SKM-1 (cell line): ENCODE results near the gene ARL11.
"Not testable (repeated sequence)": the region's sequence is repeated elsewhere in the genome, so short reads cannot be mapped to it uniquely, and the experiment has no call there.

ENCODE experiments used
- DNase-seq: peaks from one replicate; lab custom pipeline; 2025; ENCODE audit not compliant: unreplicated experiment; lab: John Stamatoyannopoulos, UW

ARL11 gene

DNA sequence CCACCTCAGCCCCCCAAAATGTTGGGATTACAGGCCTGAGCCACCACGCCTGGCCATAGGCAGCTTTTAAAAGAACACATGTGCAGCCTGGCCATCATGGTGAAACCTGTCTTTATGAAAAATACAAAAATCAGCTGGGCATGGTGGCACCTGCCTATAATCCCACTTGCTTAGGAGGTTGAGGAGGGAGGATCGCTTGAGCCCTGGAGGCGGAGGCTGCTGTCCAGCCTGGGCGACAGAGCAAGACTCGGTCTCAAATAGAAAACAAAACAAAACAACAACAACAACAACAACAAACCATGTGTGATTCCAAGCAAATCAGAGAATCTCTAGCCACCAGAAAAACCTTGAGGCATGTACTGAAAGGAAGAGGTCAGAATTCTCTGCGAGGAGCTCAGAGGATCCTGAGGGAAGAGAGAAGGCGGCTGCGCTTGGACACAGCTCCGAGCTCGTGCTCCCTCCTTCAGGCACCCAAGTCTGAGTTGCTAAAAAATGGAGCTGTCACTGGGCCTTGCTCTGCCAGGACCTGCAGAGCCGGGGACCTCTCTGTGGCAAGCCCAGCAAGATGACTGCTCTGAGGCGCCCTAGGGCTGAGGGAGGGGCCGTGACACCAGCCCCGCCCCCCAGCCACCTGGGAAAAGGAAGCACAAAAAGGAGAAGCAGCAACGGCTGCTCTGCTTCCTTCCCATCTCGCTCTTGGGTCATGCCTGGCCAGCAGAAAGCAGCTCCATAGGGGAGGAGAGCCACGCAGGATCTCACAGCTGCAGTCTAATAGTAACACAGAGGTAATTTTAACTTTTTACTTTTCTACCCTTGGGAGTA, at the start of gene ARL11:
Gene ARL11, plus strand, starts transcription at position 677 of the 822 bp plus-strand sequence. CDS start 1,941 bp downstream, outside the sequence.
- DNase-seq: peak; percentile 90

DNA sequence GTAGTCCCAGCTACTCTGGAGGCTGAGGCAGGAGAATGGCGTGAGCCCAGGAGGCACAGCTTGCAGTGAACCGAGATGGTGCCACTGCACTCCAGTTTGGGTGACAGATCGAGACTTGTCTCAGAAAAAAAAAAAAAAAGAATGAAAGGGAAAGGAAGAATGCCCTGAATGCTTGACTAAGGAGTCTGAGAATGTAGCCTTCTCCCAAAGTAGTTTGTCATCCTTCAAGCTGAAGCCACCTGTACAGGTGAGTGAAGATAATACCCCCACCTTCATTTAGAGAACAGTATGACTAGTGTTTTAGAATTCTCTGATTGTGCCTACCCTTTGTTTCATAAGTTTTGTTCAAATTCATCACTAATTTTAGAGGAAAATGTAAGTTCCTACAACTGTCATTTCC, 48.8 kb upstream of the ARL11 start:
- no peak for DNase-seq

DNA sequence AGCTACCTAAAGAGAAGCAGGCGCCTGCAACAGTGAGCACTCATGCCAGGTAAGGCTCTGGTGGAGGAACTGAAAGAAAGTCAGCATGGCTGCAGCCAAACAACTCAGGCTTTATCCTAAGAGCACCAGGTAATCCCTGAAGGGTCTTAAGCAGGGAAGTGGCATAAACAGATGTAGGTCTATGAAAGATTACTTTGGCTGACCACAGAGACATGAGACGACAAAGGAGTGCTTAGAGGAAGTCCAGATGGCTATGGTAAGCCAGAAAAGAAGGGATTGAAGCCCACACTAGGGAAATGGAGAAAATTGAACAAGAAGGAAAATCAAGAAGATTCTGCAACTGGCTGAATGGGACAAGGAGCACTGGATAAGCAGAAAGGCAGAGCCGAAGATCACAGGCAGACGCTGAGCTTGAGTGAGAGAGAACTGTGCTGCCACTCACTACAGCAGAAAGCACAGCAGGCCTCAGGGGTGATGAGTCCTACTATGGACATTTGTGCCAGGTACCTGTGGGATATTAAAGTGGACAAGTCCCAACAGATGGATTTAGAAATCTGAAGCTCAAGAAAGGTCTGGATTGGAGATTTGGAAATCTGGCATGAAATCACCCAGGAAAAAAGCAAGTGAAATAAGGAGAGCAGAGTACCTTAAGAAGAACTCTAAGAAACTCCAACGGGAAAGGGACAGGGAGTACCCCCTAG, 47.2 kb upstream of the ARL11 start:
- no peak for DNase-seq

DNA sequence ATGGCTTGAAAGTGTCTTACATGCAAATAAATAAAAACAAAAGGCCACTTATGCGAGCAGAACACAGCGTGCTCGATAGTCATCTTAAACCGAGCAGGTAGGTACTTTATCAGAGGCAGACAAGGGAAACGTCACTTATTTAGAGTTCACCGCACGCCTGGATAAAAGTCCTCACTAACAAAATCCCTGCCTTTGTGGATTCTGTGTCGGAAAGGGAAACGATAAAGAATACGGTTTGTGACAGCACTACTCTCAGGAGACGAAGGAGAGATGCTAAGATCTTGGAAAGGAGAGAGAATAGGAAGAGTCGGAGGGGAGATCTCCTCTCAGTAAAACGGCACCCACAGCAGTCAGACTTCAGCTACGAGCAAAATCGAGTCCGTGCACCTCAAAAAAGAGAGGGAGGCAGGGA, 43.5 kb upstream of the ARL11 start:
- DNase-seq: no peak

DNA sequence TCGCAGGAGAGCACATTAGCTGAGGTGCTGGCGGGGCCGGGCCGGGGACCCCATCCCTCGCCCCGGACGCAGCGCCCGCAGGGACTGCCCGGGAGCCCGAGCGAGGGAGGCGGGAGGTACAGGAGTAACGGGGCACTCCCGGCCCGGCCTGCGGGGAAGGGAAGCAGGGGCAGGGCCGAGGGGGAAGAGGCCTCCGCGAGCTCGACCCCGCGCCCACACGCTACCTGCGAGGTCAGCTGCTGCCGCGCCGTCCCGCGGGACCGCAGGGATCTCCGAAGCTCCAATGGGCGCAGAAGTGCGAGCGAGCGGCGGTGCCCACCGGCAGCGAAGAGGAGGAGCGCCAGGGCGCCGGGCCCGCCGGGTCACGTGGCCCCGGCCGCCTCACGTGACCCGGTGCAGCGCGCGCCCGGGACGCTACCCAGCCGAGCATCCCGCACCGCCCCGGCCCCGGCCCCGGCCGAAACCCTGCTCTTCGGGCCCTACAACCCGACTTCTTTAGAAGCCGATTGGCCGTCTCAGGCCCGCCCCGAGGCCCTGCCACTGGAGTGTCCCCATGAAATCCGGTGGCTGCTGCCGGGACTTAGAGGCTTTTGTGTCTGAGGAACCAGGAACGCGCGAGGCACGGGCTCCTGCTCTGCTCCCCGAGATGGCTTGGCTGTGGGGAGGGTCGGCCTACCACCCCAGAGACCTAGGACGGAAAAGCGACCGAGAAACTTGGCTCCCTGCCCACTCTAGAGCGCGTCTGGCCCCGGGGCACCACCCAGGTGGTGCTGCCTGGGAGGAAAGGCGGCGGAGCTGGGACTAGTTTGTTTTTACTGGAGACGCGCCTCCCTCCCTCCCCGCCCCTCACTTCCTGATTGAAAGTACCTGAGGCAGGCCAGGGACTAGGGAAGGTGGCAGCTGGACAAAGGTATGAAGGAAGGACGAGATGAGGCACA, 42.8 kb upstream of the ARL11 start, which contains the start of gene RCBTB1:
Gene RCBTB1, minus strand, starts transcription at position 339 of the 938 bp plus-strand sequence. CDS start 18,279 bp downstream, outside the sequence.
- DNase-seq: peak; percentile 35

DNA sequence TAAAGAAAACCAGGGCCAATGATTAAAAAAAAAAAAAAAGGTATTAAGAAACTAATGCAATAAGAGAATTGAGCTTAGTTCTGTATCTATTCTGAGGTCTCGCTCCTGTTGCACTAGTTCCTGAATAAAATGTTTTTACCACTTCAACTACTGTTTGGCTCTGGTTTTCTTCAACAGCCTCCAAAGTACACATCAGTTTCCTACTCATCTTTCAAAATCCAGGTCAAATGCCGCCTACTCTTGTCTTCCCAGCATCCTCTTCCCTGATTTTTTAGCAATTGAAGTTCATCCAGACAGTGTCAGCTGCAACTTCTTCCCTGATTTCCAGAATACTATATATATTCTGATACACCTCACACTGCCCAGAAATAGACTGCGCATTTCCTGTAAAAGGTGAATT, 41.6 kb upstream of the ARL11 start:
- DNase-seq: no peak

DNA sequence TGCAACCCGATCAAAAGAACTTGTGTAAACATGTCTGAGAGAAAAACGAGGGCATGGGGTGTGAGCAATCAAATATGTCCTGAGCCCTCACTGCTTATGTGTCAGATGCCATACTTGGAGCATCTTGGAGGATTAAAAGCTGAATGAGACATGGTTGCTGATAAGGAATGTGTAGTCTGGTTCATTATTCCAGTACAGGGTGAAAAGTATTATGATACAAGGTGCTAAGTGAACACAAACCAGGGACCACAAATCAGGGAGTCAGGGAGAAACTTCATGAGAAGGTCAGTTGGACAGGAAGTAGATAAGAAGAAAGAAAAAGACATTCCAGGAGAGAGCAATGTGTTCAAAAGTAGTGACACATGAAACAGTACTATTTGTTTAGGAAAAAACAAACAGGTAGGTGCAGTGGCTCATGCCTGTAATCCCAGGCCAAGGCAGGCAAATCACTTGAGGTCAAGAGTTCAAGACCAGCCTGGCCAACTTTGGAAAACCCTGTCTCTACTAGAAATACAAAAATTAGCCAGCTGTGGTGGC, 40.9 kb upstream of the ARL11 start:
- no peak for DNase-seq

DNA sequence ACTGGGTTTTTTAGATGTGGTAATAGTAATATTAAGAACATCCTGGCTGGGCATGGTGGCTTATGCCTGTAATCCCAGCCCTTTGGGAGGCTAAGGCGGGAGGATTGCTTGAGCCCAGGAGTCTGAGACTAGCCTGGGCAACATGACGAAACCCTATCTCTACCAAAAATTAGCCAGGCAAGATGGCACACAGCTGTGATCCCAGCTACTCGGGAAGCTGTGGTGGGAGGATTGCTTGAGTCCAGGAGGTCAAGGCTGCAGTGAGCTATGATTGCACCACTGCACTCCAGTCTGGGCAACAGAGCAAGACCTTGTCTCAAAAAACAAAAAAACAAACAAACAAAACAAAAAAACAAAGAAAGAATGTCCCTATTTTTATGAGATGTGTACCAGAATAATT, 37.6 kb upstream of the ARL11 start:
- DNase-seq: not testable (repeated sequence)

DNA sequence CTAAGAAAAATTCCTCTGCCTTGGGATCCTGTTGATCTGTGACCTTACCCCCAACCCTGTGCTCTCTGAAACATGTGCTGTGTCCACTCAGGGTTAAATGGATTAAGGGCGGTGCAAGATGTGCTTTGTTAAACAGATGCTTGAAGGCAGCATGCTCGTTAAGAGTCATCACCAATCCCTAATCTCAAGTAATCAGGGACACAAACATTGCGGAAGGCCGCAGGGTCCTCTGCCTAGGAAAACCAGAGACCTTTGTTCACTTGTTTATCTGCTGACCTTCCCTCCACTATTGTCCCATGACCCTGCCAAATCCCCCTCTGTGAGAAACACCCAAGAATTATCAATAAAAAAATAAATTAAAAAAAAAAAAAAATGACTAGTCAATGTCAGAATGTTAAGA, 34.4 kb upstream of the ARL11 start:
- DNase-seq: not testable (repeated sequence)

DNA sequence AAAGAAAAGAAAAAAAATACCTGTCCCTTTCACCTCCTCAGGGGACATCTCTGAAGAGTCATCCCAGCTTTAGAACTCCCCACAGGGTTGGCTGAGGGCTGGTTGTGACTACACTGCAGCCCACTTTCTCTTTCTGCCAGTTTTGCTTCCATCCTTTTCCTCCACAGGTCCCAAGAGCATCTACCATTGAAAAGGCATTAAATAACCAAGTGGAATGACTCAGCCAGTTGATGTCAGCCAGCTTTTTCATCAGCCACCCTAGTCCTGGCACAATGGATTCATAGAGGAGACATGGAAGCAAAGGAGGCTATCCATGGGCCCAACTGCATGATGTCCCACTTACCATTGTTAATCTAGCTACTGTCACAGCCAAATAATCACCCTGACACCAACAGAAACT, 33.7 kb upstream of the ARL11 start:
- no peak for DNase-seq

DNA sequence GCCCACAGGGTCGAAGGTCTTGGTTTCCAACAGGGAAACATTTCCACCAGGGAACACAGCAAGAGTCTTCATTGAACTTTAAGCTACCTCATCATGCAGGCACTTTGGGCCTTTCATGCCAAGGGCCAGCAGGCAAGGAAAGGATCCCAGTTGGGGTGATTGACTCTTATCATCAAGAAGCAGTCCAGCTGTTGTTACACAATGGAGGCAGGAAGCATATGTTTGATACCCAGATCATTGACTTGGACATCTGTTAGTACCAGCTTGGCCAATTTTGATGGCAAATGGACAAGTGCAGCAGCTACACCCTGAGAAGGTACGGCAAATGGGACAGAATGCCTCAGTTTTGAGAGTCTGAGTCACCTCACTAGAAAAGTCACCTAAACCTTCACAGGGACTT, 32.1 kb upstream of the ARL11 start:
- DNase-seq: no peak

DNA sequence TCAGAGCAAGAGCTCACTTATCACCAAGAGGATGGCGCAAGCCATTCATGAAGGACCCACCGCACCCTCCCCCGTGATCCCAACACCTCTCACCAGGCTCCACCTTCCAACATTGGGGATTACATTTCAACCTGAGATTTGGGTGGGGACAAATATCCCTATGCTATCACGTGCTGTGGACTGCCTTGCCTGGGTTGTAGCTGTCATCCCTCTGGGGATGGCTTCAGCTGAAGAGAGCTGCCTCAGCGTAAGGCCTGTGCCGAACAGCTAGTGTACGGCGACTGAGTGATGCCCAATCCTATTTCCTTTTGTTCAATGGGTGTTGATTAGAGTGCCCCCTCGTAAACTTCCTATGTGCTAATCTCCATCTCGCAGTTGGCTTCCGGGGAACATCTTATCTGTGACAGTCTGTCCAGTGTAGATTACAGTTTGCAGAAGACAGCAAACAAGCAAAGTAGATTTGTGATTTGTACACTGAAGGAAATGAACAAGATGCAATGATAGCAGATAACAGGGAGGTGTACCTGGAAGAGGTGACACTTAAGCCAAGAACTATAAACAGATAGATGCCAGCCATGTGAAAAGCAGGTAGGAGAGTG, 31.2 kb upstream of the ARL11 start:
- DNase-seq: no peak

DNA sequence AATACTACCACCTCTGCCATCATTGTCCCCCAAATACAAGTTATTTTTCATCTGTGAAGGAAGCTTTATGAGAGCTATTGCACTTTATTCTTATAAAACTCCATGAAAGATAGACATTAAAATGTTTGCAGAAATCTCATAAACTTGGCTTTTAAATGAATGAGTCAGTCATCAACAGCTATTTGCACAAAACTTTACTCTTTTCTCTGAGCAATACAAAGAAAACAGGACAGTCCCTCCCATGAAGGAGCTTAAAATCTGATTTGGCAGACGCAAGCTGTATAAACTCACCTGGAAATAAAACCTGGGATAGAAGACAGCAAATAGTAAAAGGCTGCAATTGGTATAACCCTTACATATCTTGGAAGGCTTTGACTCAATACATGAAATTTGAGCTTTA, 26.3 kb upstream of the ARL11 start:
- no peak for DNase-seq

DNA sequence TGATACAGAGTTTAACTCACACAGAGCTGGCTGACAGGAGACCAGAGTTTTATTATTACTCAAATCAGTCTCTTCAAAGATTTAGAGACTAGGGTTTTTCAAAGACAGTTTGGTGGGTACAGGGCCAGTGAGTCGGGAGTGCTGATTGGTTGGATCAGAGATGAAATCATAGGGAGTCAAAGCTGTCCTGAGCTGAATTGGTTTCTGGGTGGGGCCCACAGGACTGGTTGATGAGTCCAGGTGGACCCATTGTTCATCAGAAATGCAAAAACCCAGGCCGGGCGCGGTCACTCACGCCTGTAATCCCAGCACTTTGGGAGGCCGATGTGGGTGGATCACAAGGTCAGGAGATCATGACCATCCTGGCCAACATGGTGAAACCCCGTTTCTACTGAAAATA, 25.7 kb upstream of the ARL11 start:
- DNase-seq: not testable (repeated sequence)

DNA sequence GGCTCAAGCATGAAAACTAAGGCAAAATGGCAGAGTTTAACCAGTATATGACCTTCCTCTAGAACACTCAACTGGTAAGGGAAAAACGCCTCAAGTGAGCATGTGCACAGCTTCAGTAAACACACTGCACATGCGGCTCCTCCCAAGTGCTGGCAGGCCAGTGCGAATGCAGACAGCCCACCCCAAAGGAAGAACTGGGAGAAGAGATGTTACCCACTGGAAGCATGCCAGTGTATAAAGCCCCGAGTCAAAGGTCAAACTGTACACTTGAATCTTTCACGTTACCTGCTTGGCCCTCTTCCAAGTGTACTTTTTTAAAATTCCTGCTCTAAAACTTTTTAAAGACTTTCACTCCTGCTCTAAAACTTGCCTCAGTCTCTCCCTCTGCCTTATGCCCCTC, 23.7 kb upstream of the ARL11 start:
- no peak for DNase-seq

DNA sequence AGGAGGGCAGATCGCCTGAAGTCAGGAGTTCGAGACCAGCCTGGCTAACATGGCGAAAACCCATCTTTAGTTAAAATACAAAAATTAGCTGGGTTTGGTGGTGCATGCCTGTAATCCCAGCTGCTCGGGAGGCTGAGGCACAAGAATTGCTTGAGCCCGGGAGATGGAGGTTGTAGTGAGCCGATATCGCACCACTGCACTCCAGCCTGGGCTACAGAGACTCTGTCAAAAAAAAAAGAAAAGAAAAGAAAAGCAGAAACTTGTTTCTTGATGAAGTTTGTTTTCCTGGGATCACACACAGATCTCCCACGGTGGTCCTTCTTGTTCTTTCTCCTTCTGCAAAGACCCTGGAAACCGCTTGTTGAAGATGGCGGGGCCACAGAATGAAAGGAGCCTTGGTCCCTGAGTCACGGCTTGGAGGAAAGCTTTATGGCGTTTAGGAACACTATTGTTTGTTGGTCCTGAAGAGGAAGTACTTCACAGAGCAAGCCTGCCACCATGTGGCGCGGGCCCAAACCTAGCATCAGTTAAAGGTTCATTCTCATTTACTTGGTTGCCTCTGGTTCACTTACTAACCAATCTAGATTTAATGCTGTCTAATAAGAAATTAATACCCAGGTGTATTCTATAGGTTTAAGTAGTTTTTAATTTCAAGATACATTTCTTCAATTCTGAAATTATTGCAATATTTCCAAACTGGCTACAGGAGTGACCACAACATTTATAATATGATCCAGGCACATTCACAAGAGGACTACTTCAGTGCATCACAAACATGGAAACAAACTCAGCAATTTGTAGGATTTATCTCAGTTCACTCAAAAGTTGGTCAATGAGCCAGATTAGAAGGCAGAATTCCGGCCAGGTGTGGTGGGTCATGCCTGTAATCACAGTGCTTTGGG, 21.3 kb upstream of the ARL11 start:
- peak; percentile 73 for DNase-seq

DNA sequence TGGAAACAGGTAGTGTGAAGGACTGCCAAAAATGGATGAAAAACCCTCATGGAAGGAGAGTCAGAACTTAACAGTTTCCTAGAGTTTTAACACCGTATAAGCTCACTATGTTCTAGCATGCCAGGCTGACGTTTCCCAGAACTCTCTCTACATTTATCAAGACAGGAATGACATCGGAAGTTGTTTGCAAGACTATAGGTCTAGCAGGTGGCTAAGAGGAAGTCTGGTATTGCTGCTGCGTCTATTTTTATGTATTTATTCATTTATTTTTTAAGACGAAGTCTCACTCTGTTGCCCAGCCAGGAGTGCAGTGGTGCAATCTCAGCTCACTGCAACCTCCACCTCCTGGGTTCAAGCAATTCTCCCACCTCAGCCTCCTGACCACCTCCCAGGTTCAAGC, 20.5 kb upstream of the ARL11 start:
- no peak for DNase-seq

DNA sequence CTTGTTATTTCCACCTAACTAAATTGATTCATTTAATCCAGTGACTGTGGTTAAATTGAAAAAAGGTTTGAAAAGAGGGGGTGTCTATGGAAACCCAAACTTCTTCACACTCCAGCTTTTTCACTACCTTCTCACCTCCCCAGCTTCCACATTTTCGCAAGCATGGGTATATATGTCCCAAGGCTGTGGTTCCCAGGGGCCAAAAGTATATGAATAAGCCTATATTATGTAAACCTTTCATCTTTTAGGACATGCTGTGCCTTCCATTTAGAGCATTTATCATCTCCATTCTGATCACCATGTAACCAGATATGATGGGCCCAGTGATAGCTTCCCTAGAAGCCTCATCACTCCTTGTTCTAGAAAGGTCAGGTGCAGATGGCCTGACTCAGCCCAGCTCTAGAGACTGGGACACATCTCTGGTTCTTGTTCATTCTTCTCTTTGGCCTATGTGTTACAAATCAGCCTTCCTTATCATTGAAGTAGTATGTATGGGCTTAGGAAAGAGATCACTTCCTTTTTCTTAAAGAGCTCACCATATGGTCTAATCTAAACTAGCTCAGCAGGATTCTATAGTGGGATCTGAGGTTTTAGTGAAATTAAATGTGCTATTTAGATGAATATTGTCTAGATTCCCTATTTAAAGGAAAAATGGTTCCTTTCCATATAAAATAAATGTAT, 19.5 kb upstream of the ARL11 start:
- peak; percentile 46 for DNase-seq

DNA sequence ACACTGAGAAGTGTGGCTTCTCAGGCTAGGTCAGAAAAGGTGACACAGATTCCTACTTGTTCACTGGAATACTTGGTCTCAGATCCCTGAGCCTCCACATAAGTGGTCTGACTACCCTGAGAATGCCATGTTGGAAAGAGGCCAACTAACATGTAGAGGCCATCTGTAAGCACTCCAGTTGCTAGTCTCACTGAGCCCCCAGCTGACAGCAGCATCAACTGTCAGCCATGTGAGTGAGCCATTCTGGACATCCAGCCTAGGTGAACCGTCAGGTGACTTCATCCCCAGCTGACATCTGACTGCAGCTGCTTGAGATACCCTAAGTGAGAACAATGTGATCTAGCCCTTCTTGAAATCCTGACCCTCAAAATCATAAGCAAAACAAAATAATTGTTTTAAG, 18.1 kb upstream of the ARL11 start:
- no peak for DNase-seq
